HG02981 (cell line): ENCODE results near the gene MAP6.
A peak's percentile ranks its signal among the peaks of the same experiment; 100 is the strongest.
"Not testable (repeated sequence)": the region's sequence is repeated elsewhere in the genome, so short reads cannot be mapped to it uniquely, and the experiment has no call there.

Experiments
- ATAC-seq: cut with Tn5 transposase; IDR thresholded peaks from one replicate; pipeline ENCODE4 v1.9.1; 2021; ENCODE audit warnings: mild to moderate bottlenecking, moderate library complexity; ENCODE audit not compliant: unreplicated experiment

Gene MAP6

DNA sequence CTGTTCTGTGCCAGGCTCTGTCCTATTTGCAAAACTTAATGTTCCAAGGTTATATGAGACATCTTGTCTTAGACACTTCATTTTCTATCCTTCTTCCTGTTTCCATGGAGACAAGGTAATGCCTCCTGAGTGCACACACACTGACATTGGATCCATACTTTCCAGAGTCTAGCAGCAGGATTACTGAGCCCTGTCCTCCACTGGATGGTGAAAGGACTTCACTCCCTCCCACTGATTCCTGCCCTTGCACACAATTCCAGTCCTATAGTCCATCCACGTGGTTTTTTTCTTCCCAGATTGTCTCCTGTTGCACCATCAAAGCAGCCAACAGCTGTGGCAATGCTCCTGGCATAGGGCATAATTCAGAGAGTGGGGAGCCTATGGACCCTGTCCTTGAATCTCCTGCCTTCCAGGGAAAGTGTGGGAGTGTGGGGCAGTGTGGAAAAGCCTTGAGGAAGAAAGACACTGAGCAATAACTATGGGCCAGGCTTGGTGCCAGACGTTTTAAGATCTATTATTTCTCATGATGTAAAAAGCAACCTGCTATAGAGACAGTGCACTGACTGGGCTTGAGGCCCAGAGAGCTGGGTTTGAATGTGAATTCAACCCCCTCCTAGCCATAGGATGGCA, 75.4 kb downstream of the MAP6 start:
- ATAC-seq: no peak

DNA sequence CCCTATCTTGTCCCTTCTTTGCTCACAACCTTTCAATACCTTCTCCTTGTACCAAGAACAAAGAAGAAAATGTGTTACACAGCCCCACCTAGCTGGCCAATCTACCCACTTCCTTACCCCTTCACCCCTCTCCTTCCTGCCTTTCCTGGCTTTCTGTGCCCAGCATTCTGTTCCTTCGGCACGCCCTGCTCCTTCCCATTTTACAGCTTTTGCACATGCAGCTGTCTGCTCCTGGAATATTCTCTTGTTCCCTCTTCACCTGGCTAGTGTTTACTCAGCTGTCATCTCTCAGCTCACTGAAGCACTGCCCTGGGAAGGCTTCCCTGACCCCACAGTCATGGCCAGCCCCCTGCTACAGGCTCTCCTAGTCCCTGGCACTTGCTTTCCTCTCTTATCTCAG, 76.1 kb downstream of the MAP6 start:
- ATAC-seq: no peak

DNA sequence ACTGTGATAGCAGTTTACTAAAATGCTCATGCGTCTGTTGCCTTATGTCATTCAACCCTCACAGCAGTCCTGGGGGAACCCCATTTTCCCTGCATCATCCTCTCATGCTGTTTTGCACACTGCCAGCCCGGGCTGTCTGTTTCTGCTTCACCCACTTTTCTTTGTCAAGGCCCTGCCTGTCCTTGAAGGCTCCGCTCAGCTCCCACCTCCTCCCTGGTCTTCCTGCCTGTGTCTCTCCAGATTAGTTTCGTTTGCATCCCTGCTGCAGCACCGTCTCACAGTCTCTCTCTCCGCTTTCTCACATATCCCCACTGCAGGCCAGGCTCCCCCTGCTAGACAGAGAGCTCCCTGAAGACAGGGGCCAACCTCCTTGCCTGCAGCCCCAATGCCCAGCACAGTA, 76.9 kb downstream of the MAP6 start:
- no peak for ATAC-seq

DNA sequence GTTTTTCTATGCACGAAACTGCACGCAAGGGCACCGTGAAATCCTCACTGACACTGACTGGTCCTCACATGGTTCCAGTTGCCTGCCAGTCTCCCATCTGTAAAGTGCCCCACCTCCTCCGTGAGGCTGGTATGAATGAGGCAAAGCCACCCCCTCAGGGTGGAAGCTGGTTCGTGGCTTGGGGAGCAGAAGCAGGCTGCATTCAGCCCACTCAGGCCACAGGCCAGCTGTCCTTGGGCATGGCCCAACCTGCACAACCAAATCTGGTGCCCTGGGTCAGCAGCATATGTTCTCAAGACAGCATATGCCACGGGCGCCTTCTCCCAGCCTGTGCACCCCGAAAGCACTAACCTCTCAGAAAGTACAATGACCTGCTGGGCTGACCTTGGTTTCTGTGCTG, 77.5 kb downstream of the MAP6 start:
- ATAC-seq: no peak

- no peak for ATAC-seq
Measured at GRCh38 chr11:75589933-75590332, 78.9 kb downstream of the MAP6 start.

DNA sequence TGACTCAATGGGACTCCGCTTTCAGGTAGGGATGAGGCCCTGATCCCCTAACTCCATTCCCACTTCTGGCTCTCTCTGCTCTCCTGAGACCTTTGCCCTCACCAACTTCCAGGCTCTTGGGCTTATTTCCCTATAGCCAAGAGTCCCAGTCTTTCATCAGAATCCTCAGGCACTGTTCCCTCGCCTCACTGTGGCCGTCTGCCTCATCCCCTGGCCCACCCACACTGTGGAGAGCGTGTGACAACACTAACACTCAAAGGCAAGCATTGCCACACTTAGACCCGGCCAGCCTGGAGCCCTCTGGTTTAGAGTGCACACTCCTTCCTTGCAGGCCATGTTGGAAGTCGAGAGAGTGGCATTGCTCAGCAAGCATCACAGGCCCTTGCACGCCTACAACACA, 79.8 kb downstream of the MAP6 start:
- ATAC-seq: no peak

- no peak for ATAC-seq
Measured at GRCh38 chr11:75588051-75588481, 80.8 kb downstream of the MAP6 start.

DNA sequence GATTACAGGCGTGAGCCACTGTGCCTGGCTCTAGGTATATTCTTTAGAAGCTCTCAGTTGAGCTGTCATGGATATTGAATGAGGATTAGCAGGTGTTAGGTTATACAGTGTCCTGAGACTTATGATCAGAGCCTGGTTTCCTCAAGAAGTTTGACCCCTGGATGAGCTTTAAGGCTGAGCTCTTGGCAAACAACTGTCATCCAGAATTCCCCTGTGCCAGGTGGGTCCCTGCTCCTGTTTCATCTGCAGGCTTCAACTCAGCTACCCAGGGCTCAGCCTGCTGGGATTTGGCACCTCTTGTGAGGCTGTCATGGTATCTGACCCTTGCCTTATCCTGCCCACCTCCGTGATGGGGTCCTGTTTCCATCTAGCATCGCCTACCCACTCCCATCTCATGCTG, 82.4 kb downstream of the MAP6 start:
- ATAC-seq: no peak

- ATAC-seq: no peak
Measured at GRCh38 chr11:75585293-75585670, 83.6 kb downstream of the MAP6 start.

DNA sequence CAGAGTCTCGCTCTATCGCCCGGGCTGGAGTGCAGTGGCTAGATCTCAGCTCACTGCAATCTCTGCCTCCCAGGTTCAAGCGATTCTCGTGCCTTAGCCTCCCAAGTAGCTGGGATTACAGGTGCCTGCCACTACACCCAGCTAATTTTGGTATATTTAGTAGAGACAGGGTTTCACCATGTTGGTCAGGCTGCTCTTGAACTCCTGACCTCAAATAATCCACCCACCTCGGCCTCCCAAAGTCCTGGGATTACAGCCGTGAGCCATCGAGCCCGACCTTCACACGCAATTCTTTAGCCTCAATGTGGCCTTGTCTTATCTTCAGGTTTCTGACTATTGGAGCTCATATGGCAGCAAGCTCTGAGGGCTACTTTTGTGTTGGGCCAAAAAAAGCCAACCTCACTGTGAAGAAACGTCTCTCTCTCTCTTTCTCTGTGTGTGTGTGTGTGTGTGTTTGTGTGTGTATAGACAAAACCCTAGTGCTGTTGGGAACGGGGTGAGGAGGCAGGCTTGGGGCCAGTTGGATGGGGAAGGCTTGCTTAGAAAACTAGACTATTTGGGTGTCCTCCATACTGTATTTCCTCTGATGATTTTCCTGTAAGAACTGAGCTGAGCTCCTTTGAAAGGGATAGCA, 84.1 kb downstream of the MAP6 start:
- not testable (repeated sequence) for ATAC-seq

GRCh38 chr11:75583718-75584658, 84.8 kb downstream of the MAP6 start:
- ATAC-seq: no peak

GRCh38 chr11:75582895-75583717, 85.7 kb downstream of the MAP6 start:
- no peak for ATAC-seq

DNA sequence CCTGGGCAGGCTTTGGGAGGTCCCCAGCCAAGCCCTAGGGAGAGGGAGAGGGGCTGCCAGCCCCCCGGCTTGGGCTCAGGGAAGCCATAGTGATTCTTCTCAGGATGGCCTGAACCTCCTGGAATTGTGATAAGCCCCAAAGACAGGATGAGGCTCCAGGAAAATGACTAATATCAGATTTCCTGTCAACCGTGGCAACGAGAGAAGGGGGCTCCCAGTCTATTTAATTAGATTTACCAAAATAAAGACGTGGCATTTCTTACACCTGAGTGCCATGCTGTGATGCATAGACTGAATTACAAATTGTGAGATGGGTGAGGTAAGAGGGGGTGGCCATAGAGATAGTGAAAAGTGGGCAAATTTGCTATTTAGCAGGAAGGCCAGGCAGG, 86.3 kb downstream of the MAP6 start:
- no peak for ATAC-seq

DNA sequence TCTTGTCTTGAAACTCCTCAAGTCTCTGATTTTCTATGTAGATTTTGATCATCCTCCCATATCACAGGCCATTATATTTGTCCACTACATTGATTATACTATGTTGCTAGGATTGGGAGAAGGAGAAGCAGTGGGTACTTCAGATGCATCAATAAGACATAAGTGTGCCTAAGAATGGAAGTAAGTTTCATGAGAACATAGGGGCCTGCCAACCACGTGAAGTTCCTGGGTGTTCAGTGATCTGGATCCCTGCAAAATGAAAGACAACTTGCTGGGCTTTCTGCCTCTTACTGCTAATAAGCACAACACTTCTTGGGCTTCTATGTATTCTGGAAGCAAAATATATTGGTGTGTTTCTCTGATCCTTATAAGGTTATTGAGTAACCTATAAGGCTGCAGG, 89.0 kb downstream of the MAP6 start:
- no peak for ATAC-seq

- no peak for ATAC-seq
Measured at GRCh38 chr11:75578977-75579376, 89.9 kb downstream of the MAP6 start.

DNA sequence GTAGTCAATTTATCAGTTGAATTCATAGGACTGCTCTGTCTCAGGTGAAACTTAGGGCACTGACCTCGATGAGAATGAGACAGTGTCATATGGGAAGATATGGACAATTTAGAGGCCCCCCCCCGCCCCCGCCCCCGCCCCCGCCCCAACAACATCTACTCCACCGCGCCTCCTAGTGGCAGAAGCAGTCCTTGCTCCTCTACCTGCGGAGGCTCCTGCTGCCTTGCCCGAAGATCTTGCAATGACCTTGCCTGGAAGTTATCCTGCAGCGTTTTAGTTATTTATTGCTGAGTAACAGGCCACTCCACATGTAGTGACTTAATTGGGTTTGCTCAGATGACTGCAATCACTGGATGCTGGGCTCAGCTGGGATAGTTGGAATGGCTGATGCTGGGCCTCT, 91.6 kb downstream of the MAP6 start:
- no peak for ATAC-seq

DNA sequence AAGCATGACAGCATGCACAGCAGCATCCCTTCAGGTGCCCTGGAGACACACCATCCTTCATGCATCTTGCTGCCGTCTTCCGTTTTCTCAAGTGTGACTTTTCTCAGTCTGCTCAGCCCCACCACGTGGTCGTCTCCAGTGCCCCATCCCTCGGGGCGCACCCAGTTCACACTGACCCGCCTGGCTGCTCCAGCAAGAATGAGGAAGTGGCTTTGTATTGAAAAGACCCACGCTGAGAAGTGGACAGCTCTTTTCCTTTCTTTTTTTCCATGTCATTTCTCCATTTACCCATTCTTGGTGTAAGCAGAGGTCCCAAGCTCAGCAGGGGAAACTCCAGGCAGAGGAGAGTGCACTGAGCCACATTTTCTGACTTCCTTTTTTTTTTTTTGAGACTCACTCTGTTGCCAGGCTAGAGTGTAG, 92.3 kb downstream of the MAP6 start:
- peak; percentile 55 for ATAC-seq

DNA sequence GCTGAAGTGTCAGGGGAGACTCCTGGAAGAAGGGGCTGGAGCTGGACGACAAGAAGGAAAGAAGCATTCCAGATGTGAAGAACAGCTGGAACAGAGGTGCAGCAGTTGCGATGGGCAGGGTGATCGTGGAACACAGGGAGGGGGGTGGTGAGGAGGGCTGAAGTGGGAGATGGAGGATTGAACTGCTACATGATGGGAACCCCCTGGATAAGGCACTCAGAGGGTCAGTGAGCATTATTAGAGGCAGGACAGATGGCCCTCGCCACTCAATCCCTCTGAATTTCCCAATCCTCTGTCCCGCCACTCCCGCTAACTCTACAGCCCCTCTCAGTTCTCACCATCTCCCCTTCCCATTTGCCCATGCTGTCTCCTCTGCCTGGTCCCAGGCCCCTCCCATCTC, 92.8 kb downstream of the MAP6 start:
- ATAC-seq: no peak

DNA sequence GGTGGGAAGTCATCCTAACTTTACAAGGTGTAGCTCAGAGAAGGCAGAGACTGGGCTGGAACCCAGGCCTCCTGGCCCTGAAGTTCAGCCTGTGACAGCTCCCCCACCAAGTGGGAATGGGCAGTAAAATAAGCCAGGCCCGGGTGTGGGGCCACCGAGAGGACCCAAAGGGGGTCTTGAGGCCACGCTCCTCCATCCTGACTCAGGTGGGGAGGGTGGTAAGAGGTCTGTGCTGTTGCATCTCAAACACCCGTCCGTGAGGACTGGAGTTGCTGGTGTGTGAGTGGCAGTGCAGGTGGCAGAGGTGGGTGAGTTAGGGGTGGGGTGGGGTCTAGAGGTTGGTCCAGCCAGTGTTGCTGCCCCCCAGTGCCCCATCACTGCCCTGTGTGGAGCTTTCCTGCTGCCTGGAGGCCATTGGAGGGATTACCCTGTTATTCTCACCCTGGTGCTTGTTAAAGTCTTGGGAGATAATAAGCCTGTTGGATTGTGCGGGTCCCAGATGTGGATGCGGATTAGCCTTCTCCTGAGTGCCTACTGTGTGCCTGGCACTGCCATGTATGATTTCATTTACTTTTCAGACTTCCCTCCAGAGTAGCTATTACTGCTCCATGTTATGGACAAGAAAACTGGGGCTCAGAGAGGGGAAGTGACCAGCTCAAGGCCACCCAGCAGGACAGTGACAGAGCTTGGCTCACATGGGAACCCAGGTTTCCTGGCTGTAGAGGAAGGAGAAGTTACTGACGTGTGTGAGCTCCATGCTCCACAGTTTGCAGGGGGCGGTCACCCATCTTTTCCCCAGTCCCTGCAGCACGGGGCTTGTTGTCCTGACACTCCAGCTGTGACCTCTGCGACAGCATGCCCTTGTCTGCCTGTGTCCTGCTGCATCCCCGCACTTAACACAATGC, 93.9 kb downstream of the MAP6 start:
- ATAC-seq: no peak

DNA sequence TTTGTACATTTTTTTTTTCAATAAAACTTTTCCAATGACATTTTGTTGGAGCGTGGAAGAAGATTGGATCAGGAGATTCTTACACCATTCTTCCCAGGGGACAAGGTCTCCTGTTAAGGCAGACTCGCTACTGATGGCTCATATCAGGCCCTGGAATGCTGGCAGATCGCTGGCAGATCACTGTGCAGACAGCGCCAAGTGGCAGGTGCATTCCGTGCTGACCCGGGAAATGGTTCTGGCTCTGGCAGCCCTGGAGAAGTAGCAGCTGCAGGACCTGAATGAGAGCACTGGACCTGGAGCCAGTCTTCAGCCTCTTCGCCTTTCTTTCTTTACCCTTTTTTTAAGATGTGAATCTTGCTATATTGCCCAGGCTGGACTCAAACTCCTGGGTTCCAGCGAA, 96.1 kb downstream of the MAP6 start:
- no peak for ATAC-seq
